G401.6 (cell line): ENCODE data around the gene TTC7B.

Source experiments
- FAIRE-seq: peaks from 2 replicates; lab custom pipeline; 2012; peaks lifted over from hg19 to GRCh38; lab: Jason Lieb, UNC

Gene TTC7B

DNA sequence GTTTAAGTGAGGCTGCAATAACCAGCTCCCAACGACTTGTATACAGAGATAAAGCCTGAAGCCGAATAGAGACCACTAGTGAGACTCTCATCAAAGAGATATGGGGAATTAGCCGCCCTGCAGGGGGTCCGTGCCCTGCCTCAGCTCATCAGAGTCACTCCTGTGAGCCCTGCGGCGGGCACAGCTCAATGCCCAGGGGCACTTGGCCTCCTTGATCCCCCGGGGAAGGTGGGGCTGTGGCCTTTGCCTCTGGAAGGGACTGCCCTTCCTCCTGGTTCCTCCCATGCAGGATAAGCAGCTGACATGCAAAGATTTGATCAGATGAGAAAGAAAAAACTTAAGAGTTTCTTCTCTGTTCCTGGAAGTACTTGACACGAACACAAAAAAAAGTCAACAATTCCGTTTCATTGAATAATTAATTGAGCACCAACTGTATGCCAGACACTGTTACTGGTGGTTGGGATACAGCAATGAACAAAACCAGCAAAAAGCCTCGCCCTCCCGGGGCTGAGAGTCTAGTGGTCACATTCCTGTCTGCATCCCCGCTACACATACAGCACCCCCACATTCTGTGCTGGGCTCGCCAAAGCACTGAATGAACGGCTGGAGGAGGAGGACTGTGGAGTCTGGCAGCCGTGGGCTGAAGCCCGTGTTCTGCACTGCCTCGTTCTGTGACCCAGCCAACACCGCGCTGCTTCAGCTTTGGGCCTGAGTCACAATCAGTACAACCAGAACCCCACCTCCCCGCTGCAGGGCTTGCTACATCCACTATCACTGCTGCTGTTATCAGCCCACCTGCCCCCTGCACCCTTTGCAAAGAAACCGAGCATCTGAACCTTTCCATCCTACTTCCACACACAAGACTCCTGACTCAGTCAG is 10.3 kb downstream of the TTC7B start:
- no peak for FAIRE-seq

DNA sequence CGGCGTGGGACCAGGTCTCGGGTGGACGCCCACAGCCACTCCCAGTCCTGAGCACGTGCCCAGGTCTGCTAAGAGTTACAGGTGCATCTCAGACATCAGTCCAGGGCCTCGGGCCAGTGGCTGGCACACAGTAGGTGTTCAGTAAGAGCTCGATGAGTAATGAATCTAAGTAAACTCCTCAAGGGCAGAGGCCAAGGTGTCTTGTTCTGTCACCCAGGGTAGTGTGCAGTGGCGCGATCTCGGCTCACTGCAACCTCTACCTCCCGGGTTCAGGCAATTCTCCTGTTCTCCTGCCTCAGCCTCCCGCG is 11.2 kb downstream of the TTC7B start:
- FAIRE-seq = no peak

- FAIRE-seq = no peak
These were observed 11.7 kb downstream of the TTC7B start for GRCh38 chr14:90804292-90805083.

GRCh38 chr14:90803249-90803648 is 13.0 kb downstream of the TTC7B start:
- FAIRE-seq = no peak

DNA sequence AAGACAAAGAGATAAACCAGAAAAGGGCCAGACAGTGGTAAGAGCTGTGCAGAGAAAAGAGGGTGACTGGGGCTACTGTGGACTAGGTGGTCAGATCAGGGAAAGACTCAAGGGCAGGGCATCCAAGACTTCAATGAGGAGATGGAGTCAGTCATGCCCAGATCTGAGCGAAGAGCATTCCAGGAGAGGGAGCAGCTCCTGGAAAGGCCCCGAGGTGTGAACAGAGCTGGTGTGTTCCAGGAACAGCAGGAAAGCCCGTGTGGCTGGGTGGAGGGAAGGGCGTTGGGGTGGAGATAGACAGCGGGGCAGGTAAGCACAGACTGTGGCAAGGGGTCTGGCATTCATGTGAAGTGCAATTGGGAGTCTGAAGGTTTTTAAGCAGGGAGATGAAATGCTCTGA is 16.8 kb downstream of the TTC7B start:
- FAIRE-seq = no peak

- FAIRE-seq = no peak
These were observed 18.3 kb downstream of the TTC7B start for GRCh38 chr14:90797919-90798318.

DNA sequence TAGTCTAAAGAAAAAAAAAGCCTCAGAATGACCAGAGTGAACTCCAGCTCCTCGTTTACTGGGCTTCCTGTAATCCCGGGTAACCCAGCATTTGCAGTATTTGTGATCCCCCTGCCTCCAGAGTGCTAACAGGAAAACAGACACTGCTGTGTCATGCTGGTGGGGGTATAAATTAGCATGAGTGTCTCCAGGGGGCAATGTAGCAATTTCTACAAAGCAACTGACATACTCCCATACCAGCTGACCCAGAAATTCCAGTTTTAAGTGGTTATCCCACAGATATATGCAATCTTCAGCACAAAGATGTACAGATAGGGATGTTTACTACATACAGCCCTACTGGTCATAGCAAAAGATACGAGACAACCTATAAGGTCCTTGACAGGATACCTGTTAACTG is 18.8 kb downstream of the TTC7B start:
- no peak for FAIRE-seq

DNA sequence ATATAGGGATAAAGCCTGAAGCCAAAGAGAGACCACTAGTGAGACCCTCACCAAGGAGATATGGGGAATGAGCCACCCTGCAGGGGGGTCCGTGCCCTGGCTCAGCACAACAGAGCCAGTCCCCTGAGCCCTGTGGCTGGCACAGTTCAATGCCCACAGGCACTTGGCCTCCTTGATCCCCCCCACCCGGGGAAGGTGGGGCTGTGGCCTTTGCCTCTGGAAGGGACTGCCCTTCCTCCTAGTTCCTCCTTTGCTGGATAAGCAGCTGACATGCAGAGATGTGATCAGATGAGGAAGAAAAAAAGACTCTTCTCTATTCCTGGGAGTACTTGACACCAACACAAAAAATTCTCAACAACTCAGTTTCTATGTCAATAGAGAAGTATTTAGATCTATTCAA is 19.9 kb downstream of the TTC7B start:
- no peak for FAIRE-seq

DNA sequence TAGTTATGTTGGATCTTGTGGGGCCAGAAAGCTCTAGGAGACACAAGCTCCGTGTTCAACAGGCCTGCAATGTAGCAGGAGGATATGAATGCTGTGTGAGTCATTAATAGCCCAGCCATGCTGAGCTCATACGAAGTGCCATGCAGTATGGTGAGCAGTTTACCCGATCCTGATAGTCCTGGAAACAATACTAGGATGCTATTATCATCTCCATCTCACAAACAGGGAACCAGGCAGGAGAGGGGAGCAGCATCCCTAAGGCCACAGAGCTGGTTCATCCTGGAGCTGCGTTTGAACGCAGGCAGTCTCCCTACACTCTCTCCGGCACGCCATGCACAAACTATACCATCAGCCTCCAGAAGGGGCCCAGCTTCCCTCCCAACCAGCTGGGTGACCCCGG is 20.5 kb downstream of the TTC7B start:
- FAIRE-seq = no peak

GRCh38 chr14:90791486-90791885 is 24.7 kb downstream of the TTC7B start:
- no peak for FAIRE-seq

DNA sequence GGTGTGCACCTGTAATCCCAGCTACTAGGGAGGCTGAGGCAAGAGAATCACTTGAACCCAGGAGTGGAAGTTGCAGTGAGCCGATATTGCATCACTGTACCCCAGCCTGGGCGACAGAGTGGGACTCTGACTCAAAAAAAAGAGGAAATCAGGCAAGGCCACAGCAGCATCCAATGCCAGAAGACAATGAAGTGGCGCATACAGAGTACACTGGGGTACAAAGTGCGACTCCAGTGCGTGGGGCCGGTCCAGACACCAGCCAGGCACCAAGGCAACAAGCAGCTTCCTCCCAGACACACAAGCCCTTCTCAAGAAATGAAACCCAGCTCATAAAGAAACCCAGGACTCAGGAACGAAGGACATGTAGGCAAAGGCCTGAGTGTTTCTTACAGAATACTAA is 28.2 kb downstream of the TTC7B start:
- FAIRE-seq = no peak

- no peak for FAIRE-seq
These were observed 30.3 kb downstream of the TTC7B start for GRCh38 chr14:90785876-90786450.

- no peak for FAIRE-seq
These were observed 30.8 kb downstream of the TTC7B start for GRCh38 chr14:90785471-90785870.

- FAIRE-seq = no peak
These were observed 31.5 kb downstream of the TTC7B start for GRCh38 chr14:90784621-90785270.

GRCh38 chr14:90783344-90783743 is 32.9 kb downstream of the TTC7B start:
- FAIRE-seq = no peak

DNA sequence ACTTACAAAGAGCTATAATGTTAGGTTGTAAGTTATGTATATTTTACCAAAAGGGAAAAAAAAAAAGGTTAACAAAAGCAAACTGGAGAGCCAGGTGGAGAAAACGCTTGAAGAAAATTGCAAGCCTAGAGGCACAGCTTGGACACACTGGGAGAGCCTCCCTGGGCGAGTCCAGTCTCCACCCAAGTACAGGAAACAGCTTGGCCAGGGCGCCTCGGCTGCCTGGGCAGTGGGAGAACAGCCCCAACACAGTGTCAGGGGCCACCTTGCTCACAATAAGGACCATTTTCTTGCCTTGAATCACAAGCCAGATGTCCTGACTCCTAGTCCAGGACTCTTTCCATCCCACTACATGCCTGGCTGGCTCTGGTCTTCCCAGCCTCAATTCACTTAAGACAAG is 33.3 kb downstream of the TTC7B start:
- no peak for FAIRE-seq

DNA sequence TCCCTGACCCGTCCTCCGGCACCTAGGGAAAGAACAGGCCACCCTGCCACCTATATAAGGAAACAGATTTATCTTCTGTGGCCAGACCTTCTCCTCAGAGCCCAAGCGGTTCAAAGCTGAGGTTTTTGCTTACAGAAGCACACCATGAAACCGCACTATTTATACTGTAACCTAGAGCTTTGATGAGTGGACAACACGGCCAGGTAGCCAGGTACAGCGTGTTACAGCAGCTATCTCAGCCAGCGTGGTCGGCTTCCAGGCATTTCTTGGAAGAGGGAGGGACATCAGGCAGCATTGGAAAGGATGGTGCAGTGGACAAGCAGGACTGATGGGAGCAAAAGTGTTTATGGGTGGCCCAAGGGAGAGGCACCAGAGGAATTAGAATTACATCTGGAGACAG is 34.4 kb downstream of the TTC7B start:
- FAIRE-seq = no peak

DNA sequence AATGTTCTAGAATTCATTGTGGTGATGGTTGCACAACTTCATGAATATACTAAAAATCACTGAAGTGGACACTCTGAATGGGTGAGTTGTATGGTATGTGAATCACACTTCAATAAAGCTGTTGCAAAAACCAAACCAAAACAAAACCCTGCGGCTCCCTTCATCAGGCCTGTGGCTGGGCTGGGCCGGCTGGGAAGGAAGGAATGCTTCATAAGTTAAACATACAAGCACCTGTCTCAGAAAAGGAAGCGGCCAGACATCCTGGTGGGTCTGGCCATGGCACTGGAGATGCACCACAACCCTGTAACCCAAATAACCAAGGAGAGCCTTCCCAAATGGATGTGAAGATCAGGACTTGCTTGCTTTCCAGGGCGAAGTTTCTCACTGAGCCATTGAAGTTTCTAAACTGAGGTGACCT is 34.9 kb downstream of the TTC7B start:
- FAIRE-seq = no peak

DNA sequence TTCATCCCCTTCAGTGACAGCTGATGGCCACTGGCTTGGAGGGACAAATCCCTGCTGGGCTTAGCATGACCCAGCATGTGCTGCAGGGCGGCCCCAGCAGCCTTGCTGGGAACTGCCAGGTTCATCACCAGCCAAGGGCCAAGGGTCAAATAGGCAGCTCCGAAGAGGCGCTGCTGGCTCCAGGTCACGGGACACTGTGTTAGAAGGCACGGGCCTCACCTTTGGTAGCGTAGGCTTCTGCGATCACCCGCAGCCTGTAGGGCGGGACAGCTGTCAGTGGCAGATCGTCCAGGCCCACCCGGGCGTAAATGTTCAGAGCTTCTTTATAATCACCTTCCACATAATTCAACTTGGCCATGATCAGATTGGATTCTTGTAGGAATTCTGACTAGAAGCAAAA is 35.7 kb downstream of the TTC7B start:
- no peak for FAIRE-seq

GRCh38 chr14:90778571-90779255 is 37.5 kb downstream of the TTC7B start:
- FAIRE-seq = no peak

DNA sequence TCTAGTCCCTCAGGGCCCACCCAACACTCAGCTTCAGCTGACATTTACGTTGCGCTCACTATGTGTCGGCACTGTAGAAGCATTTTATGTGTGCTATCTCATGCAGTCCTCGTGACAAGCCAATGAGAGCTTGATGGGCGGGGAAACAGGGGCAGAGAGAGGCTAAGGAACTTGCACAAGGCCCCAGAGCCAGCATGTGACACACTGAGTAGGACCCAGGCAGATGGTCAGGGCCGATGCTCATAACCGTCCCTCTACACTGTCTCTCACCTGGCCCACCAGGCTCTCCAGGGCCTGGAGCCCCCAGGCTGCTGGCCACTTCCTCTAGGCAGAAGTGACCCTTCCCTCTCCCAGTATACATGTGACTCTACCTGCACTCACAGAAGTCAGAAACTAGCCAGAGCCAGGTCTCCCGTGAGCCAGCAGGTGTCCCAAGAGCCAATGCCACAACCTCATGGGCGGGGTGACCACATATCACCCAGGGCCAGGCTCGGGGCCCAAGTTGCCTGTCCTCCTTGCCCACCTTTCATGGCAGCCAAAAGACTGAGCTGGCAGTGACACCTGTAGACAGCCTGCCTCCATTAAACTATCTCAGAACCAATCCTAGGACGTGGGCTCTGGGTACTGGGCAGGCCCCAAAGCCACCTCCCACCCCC is 38.3 kb downstream of the TTC7B start:
- no peak for FAIRE-seq

- FAIRE-seq = no peak
These were observed 38.9 kb downstream of the TTC7B start for GRCh38 chr14:90777358-90777757.
